Measurements from ENCODE around the gene NAGLU. TPM values are rescaled to one million over a fixed set of nuclear protein-coding genes. Genes with fewer than 3 reads are reported as not detected.
"Not testable (repeated sequence)": the region's sequence is repeated elsewhere in the genome, so short reads cannot be mapped to it uniquely, and the experiment has no call there.

NAGLU gene
- total and polyA plus RNA-seq, 2 experiments from 2014 or later = 76.4 to 121 TPM

- H4K20me1 ChIP-seq (ENCODE audit: insufficient read depth, poor library complexity, severe bottlenecking) = no peaks in the 10 kb centered on the region
- WGBS (ENCODE audit: low lambda C conversion rate, missing lambda C conversion rate) = 33% methylated on average over 4 of the region's 4 CpGs
- no peaks in the 10 kb centered on the region for H3K36me3 ChIP-seq (replicated peaks; ENCODE audit: insufficient read depth, low read depth)
- peak overlapping the region; percentile 96 for H3K27ac ChIP-seq
- H3K9me2 ChIP-seq (replicated peaks; ENCODE audit: insufficient read depth) = no peaks in the 10 kb centered on the region
- no peak for TF ChIP-seq EZH2 (IDR thresholded peaks at IDR 0.05; ENCODE audit: borderline replicate concordance)
- TF ChIP-seq EZH2phosphoT487 (IDR thresholded peaks at IDR 0.05; ENCODE audit: low read depth, severe bottlenecking, unreplicated experiment) = no peak
- TF ChIP-seq CTCF (IDR thresholded peaks at IDR 0.05; ENCODE audit: poor library complexity) = no peak
- peaks cover 26% of the 10 kb centered on the region for H3K79me2 ChIP-seq
- H3K27me3 ChIP-seq = no peaks in the 10 kb centered on the region
- no peak for DNase-seq (ENCODE audit: low spot score)
- peak overlapping the region; percentile 98 for H3K4me2 ChIP-seq
- H3K4me1 ChIP-seq (ENCODE audit: insufficient read depth) = peaks cover 13% of the 10 kb centered on the region
- peak overlapping the region; percentile 77 for H3K4me3 ChIP-seq
- H2AFZ ChIP-seq = peak overlapping the region; percentile 74
- no peaks in the 10 kb centered on the region for H3K9me3 ChIP-seq (ENCODE audit: low read depth)
Measured at GRCh38 chr17:42555122-42555622, 19.1 kb downstream of the NAGLU start.

- Histone ChIP-seq H3K4me2 (peak overlapping the region; percentile 98), H3K79me2 (peaks cover 26% of the 10 kb centered on the region), H3K4me1 (ENCODE audit: insufficient read depth) (peaks cover 13% of the 10 kb centered on the region)
- not testable (repeated sequence) for DNase-seq (ENCODE audit: low spot score); H3K9me3 ChIP-seq (ENCODE audit: low read depth); H4K20me1 ChIP-seq (ENCODE audit: insufficient read depth, poor library complexity, severe bottlenecking); H3K4me3 ChIP-seq; H3K27ac ChIP-seq; H3K36me3 ChIP-seq (replicated peaks; ENCODE audit: insufficient read depth, low read depth); H3K9me2 ChIP-seq (replicated peaks; ENCODE audit: insufficient read depth); H2AFZ ChIP-seq; H3K27me3 ChIP-seq
- 48% methylated on average over 5 of the region's 5 CpGs for WGBS (ENCODE audit: low lambda C conversion rate, missing lambda C conversion rate)
Measured at GRCh38 chr17:42555961-42556617, 20.0 kb downstream of the NAGLU start.

- H3K4me2 ChIP-seq = no peak overlapping the region
- no peaks in the 10 kb centered on the region for H4K20me1 ChIP-seq (ENCODE audit: insufficient read depth, poor library complexity, severe bottlenecking)
- DNase-seq (ENCODE audit: low spot score) = no peak
- H3K9me3 ChIP-seq (ENCODE audit: low read depth) = no peaks in the 10 kb centered on the region
- H3K9me2 ChIP-seq (replicated peaks; ENCODE audit: insufficient read depth) = no peaks in the 10 kb centered on the region
- no peaks in the 10 kb centered on the region for H3K27me3 ChIP-seq
- H3K79me2 ChIP-seq = peaks cover 43% of the 10 kb centered on the region
- no peaks in the 10 kb centered on the region for H3K36me3 ChIP-seq (replicated peaks; ENCODE audit: insufficient read depth, low read depth)
- no peak overlapping the region for H2AFZ ChIP-seq
- no peak overlapping the region for H3K27ac ChIP-seq
- no peak overlapping the region for H3K4me3 ChIP-seq
- 86% methylated on average over 6 of the region's 6 CpGs for WGBS (ENCODE audit: low lambda C conversion rate, missing lambda C conversion rate)
- H3K4me1 ChIP-seq (ENCODE audit: insufficient read depth) = peaks cover 21% of the 10 kb centered on the region
- TF ChIP-seq EZH2 (IDR thresholded peaks at IDR 0.05; ENCODE audit: borderline replicate concordance) (no peak), CTCF (IDR thresholded peaks at IDR 0.05; ENCODE audit: poor library complexity) (no peak), EZH2phosphoT487 (IDR thresholded peaks at IDR 0.05; ENCODE audit: low read depth, severe bottlenecking, unreplicated experiment) (no peak)
Measured at GRCh38 chr17:42559075-42559474, 23.0 kb downstream of the NAGLU start.

- H3K9me2 ChIP-seq (replicated peaks; ENCODE audit: insufficient read depth) = no peaks in the 10 kb centered on the region
- H2AFZ ChIP-seq = no peak overlapping the region
- H3K27me3 ChIP-seq = no peaks in the 10 kb centered on the region
- no peaks in the 10 kb centered on the region for H4K20me1 ChIP-seq (ENCODE audit: insufficient read depth, poor library complexity, severe bottlenecking)
- H3K27ac ChIP-seq = no peak overlapping the region
- 92% methylated on average over 3 of the region's 3 CpGs for WGBS (ENCODE audit: low lambda C conversion rate, missing lambda C conversion rate)
- no peaks in the 10 kb centered on the region for H3K36me3 ChIP-seq (replicated peaks; ENCODE audit: insufficient read depth, low read depth)
- TF ChIP-seq EZH2 (IDR thresholded peaks at IDR 0.05; ENCODE audit: borderline replicate concordance) = no peak
- TF ChIP-seq CTCF (IDR thresholded peaks at IDR 0.05; ENCODE audit: poor library complexity) = no peak
- no peak for TF ChIP-seq EZH2phosphoT487 (IDR thresholded peaks at IDR 0.05; ENCODE audit: low read depth, severe bottlenecking, unreplicated experiment)
- H3K4me2 ChIP-seq = no peak overlapping the region
- peaks cover 37% of the 10 kb centered on the region for H3K79me2 ChIP-seq
- no peaks in the 10 kb centered on the region for H3K9me3 ChIP-seq (ENCODE audit: low read depth)
- no peak for DNase-seq (ENCODE audit: low spot score)
- peaks cover 19% of the 10 kb centered on the region for H3K4me1 ChIP-seq (ENCODE audit: insufficient read depth)
- no peak overlapping the region for H3K4me3 ChIP-seq
Measured at GRCh38 chr17:42560246-42560645, 24.2 kb downstream of the NAGLU start.
